CD14-positive monocyte (primary cell): ENCODE measurements around the gene AOAH. TPM values are rescaled to one million over a fixed set of nuclear protein-coding genes. Genes with fewer than 3 reads are reported as not detected.

Source experiments
- DNase-seq, 3 donors: peaks; one replicate each; pipeline ENCODE4 v3.0.0-alpha.2; 2011 to 2022
- H2AFZ ChIP-seq: 2 replicates; pipeline ENCODE4 v1.6.0; 2012; ENCODE audit warnings: mild to moderate bottlenecking, low read depth, low read length, inconsistent platforms; ENCODE audit not compliant: insufficient read depth, poor library complexity, severe bottlenecking
- H3K27ac ChIP-seq, 2 donors: 1 replicate in 1 of 2; 2 replicates in 1 of 2; pipeline ENCODE4 v1.5.1; 2012 to 2013; ENCODE audit warnings: low read length in 2 of 2, control low read depth in 1 of 2, inconsistent platforms in 1 of 2, low read depth in 1 of 2, mild to moderate bottlenecking in 1 of 2
- H3K27me3 ChIP-seq, 2 donors: one replicate each; pipeline versions ENCODE4 v1.6.0 to v1.6.1; 2011 to 2013; ENCODE audit warnings: low read length in 2 of 2; ENCODE audit not compliant: control insufficient read depth in 2 of 2, insufficient read depth in 2 of 2
- H3K36me3 ChIP-seq, 2 donors: replicated peaks in 1 of 2; 1 replicate in 1 of 2; 2 replicates in 1 of 2; pipeline versions ENCODE4 v1.5.1 to v1.6.1; 2012 to 2013; ENCODE audit warnings: low read length in 2 of 2, control low read depth in 1 of 2, inconsistent platforms in 1 of 2, mild to moderate bottlenecking in 1 of 2; ENCODE audit not compliant: insufficient read depth in 2 of 2, control insufficient read depth in 1 of 2
- H3K4me1 ChIP-seq, 2 donors: 1 replicate in 1 of 2; 2 replicates in 1 of 2; pipeline versions ENCODE4 v1.5.1 to v1.6.1; 2012 to 2013; ENCODE audit warnings: low read length in 2 of 2, control low read depth in 1 of 2, inconsistent platforms in 1 of 2, mild to moderate bottlenecking in 1 of 2, moderate library complexity in 1 of 2; ENCODE audit not compliant: insufficient read depth in 2 of 2, control insufficient read depth in 1 of 2
- H3K4me2 ChIP-seq: replicated peaks from 2 replicates; pipeline ENCODE3; 2012; ENCODE audit warnings: low read length, moderate library complexity, mild to moderate bottlenecking; ENCODE audit not compliant: poor library complexity, severe bottlenecking; ENCODE audit errors: extremely low read depth
- H3K4me3 ChIP-seq, 3 experiments: fragments of 200-600 bp in 1 of 3; sonication (generic) in 1 of 3; replicated peaks in 1 of 3; 1 replicate in 2 of 3; 2 replicates in 1 of 3; pipeline ENCODE4 v1.5.1; 2011 to 2013; ENCODE audit warnings: low read length in 3 of 3, mild to moderate bottlenecking in 3 of 3, control low read depth in 2 of 3, low read depth in 2 of 3, inconsistent platforms in 1 of 3, moderate library complexity in 1 of 3
- H3K79me2 ChIP-seq: 2 replicates; pipeline ENCODE4 v1.6.0; 2012; ENCODE audit warnings: mild to moderate bottlenecking, control low read depth, inconsistent platforms, low read length, moderate library complexity; ENCODE audit not compliant: insufficient read depth
- H3K9ac ChIP-seq: 2 replicates; pipeline ENCODE4 v1.6.0; 2017; ENCODE audit warnings: low read length, mild to moderate bottlenecking; ENCODE audit not compliant: insufficient read depth, poor library complexity, severe bottlenecking
- H3K9me3 ChIP-seq, 2 donors: replicated peaks in 1 of 2; 1 replicate in 1 of 2; 2 replicates in 1 of 2; pipeline versions ENCODE4 v1.5.1 to v1.6.1; 2012 to 2013; ENCODE audit warnings: low read length in 2 of 2, control low read depth in 1 of 2; ENCODE audit not compliant: control insufficient read depth in 1 of 2, insufficient read depth in 1 of 2
- H4K20me1 ChIP-seq: 2 replicates; pipeline ENCODE4 v1.6.0; 2012; ENCODE audit warnings: mild to moderate bottlenecking, low read length, control low read depth, moderate library complexity; ENCODE audit not compliant: insufficient read depth
- H3K27ac Mint-ChIP-seq, 7 donors: one replicate each; pipeline ENCODE4 v1.8.0; 2020; ENCODE audit warnings: mild to moderate bottlenecking in 7 of 7, mixed read lengths in 7 of 7, moderate library complexity in 6 of 7, inconsistent platforms in 2 of 7
- H3K27me3 Mint-ChIP-seq, 3 donors: one replicate each; pipeline ENCODE4 v1.8.0; 2021 to 2022; ENCODE audit warnings: low read depth in 3 of 3, mild to moderate bottlenecking in 3 of 3, mixed read lengths in 3 of 3, moderate library complexity in 3 of 3, inconsistent platforms in 1 of 3
- H3K36me3 Mint-ChIP-seq, 2 donors: one replicate each; pipeline ENCODE4 v1.8.0; 2020; ENCODE audit warnings: mixed read lengths in 2 of 2, inconsistent platforms in 1 of 2, mild to moderate bottlenecking in 1 of 2
- H3K4me1 Mint-ChIP-seq: one replicate; pipeline ENCODE4 v1.8.0; 2020; ENCODE audit warnings: mild to moderate bottlenecking, mixed read lengths
- H3K4me3 Mint-ChIP-seq, 2 donors: one replicate each; pipeline ENCODE4 v1.8.0; 2020; ENCODE audit warnings: mild to moderate bottlenecking in 2 of 2, mixed read lengths in 2 of 2, moderate library complexity in 1 of 2
- H3K9me3 Mint-ChIP-seq, 7 donors: one replicate each; pipeline ENCODE4 v1.8.0; 2020 to 2022; ENCODE audit warnings: mixed read lengths in 7 of 7, mild to moderate bottlenecking in 6 of 7, moderate library complexity in 6 of 7, inconsistent platforms in 2 of 7
- WGBS: methylation state at CpG from one replicate; pipeline ENCODE4 v1.1.5; 2013; ENCODE audit warnings: missing lambda C conversion rate; ENCODE audit not compliant: insufficient coverage; 5-methylcytosine and 5-hydroxymethylcytosine counted together
- intact Hi-C, 2 donors: fragments of 100-400 bp; cut with micrococcal nuclease; formaldehyde crosslinking; loops; one replicate each; pipeline versions ENCODE4 v1.15.0 to v1.15.1; 2023
- polyA plus RNA-seq, 3 donors: library from polyadenylated mRNA; depleted of rRNA in 1 of 3; unstranded in 2 of 3; stranded (reverse) in 1 of 3; fragments of 300-500 nt in 2 of 3; fragments of >200 nt in 1 of 3; fragmentation: Illumina TruSeq in 2 of 3; gene quantifications; 1 replicate in 2 of 3; 2 replicates in 1 of 3; pipeline ENCODE4 v1.2.3, GENCODE V29; 2012 to 2021
- TF ChIP-seq, protein P1 (sequence below): fragments of 200-600 bp; IDR thresholded peaks from one replicate; pipeline ENCODE4 v1.8.0; 2022; ENCODE audit warnings: antibody characterized with exemption, mild to moderate bottlenecking

The AOAH gene
- polyA plus RNA-seq, 3 donors, result 305 to 467 (median 349) TPM

DNA sequence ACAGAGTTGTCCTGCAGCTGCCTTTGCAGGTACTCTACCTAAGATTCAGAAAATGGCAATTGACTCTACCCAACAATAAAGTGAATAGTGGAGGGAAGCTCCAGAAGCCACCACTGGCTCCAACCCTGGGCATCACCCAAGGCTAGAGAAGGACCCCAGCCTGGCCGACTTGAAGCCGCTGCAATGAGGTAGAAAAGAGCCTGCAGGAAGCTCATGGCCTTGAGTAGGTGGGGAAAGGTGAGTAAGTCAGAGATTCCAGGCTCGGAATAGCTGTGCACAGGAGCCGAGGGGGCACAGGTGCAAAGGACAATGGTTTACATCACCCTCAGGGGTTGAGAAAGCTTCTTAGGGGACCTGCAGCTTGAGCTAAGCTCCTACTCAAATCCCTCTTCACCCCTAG lies 83.6 kb downstream of the AOAH start:
- no peak for DNase-seq
- no peaks in the 10 kb centered on the region for H3K27me3 Mint-ChIP-seq
- intact Hi-C loops, result no loop called here
- H3K27me3 ChIP-seq, result no peaks in the 10 kb centered on the region
- H3K79me2 ChIP-seq, result peaks cover 49% of the 10 kb centered on the region
- TF ChIP-seq, protein P1, sequence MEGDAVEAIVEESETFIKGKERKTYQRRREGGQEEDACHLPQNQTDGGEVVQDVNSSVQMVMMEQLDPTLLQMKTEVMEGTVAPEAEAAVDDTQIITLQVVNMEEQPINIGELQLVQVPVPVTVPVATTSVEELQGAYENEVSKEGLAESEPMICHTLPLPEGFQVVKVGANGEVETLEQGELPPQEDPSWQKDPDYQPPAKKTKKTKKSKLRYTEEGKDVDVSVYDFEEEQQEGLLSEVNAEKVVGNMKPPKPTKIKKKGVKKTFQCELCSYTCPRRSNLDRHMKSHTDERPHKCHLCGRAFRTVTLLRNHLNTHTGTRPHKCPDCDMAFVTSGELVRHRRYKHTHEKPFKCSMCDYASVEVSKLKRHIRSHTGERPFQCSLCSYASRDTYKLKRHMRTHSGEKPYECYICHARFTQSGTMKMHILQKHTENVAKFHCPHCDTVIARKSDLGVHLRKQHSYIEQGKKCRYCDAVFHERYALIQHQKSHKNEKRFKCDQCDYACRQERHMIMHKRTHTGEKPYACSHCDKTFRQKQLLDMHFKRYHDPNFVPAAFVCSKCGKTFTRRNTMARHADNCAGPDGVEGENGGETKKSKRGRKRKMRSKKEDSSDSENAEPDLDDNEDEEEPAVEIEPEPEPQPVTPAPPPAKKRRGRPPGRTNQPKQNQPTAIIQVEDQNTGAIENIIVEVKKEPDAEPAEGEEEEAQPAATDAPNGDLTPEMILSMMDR, result no peak
- no peak overlapping the region for H3K9ac ChIP-seq
- peaks cover 6% of the 10 kb centered on the region for H3K4me1 Mint-ChIP-seq
- no peaks in the 10 kb centered on the region for H3K9me3 Mint-ChIP-seq
- H3K4me3 ChIP-seq, result no peak overlapping the region
- no peak overlapping the region for H3K4me3 Mint-ChIP-seq
- H3K36me3 ChIP-seq, result peaks cover 96 to 100% of the 10 kb centered on the region in 2 donors
- H3K27ac Mint-ChIP-seq, result peak overlapping the region in 2 of 7 donors; percentile 75 to 79
- no peaks in the 10 kb centered on the region for H3K9me3 ChIP-seq
- H3K36me3 Mint-ChIP-seq, result peaks cover 79 to 96% of the 10 kb centered on the region in 2 donors
- WGBS, result no CpG with 5 or more reads among the region's 4 CpGs
- no peak overlapping the region for H2AFZ ChIP-seq
- no peaks in the 10 kb centered on the region for H3K4me1 ChIP-seq
- peaks cover 100% of the 10 kb centered on the region for H4K20me1 ChIP-seq
- H3K27ac ChIP-seq, result peak overlapping the region in 1 of 2 donors; percentile 4
- H3K4me2 ChIP-seq, result no peak overlapping the region

DNA sequence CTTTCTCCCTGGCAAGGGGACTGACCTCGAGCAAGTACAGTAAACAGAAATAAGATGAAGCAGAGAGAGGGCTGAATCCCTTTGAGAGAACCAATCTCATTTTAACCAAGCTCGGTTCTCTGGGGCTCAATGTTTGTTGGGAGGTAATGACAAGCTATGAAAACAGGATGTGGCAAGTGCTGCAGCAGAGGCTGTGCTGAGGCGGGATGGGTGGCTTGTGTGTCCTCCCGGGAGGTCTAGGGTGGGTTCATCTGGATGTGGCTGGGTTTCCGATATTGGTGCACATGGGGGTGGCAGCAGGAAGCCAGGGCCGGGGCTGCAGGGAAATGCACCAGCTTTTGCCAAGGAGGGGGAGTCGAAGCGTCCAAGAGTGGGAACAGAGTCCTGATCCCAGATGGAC lies 84.5 kb downstream of the AOAH start:
- H3K4me3 Mint-ChIP-seq, result no peak overlapping the region

More for the DNA sequence above, 84.5 kb downstream of the AOAH start:
- no peak overlapping the region for H3K4me3 ChIP-seq
- intact Hi-C loops, result no loop called here
- H3K27me3 ChIP-seq, result no peaks in the 10 kb centered on the region
- H3K4me1 Mint-ChIP-seq, result peaks cover 6% of the 10 kb centered on the region
- H3K4me1 ChIP-seq, result no peaks in the 10 kb centered on the region
- peaks cover 98 to 100% of the 10 kb centered on the region in 2 donors for H3K36me3 ChIP-seq
- H4K20me1 ChIP-seq, result peaks cover 100% of the 10 kb centered on the region
- no peaks in the 10 kb centered on the region for H3K9me3 ChIP-seq
- peaks cover 48% of the 10 kb centered on the region for H3K79me2 ChIP-seq
- H3K27me3 Mint-ChIP-seq, result no peaks in the 10 kb centered on the region
- H2AFZ ChIP-seq, result no peak overlapping the region
- H3K27ac ChIP-seq, result peak overlapping the region in 1 of 2 donors; percentile 40
- WGBS, result 0% methylated on average over 2 of the region's 8 CpGs
- no peaks in the 10 kb centered on the region for H3K9me3 Mint-ChIP-seq
- peak overlapping the region in 6 of 7 donors; percentile 15 to 86 (median 39) for H3K27ac Mint-ChIP-seq
- TF ChIP-seq, protein P1, result no peak
- peaks cover 82 to 97% of the 10 kb centered on the region in 2 donors for H3K36me3 Mint-ChIP-seq
- H3K4me2 ChIP-seq, result no peak overlapping the region
- no peak for DNase-seq
- H3K9ac ChIP-seq, result no peak overlapping the region
